GM18498 (cell line): ENCODE data around the gene BORA.
"Not testable (repeated sequence)": the region's sequence is repeated elsewhere in the genome, so short reads cannot be mapped to it uniquely, and the experiment has no call there.

Experiments
- ATAC-seq: cut with Tn5 transposase; IDR thresholded peaks from one replicate; pipeline ENCODE4 v1.9.1; 2021; ENCODE audit warnings: mild to moderate bottlenecking, moderate library complexity; ENCODE audit not compliant: unreplicated experiment

Gene BORA

DNA sequence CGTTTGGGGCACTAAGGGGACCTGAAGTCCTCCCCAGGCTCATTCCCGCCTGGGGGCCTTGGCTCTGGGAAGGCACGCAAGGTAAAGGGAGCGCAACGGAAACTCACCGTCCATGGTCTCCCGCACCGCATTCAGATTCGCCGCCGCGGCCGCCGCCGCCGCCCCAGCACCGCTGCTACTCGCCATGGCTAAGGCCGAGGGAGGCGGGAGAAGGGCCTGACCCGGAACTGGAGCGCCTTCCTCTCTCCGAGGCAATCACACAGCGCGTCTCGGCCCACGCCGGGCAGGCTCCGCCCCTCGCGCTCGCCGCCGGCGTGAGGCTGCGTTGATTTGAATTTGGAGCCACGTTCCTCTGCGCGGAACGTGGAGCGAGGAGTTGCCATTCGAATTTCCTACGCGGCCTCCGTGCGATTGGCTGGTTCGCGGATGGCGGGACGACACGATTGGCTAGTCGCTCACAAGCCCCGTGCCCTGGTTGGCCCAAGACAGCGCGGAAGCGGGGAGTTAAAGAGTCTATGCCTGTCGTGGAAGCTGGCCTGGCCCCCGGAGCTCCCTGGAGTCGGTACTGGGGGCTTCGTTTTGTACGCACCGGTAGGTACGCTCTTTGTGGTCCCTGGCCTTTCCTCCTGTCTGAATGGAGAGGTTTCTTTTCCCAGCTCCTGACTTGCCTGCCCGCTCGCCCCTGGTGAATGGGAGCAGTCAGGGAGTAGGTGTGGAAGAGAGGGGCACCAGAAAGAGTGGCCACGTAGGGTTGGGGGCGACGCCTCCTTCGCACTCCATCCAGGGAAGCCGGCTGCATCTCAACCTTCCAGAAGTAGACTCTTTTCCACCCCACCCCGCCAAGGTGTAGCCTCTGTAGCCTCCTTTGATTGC, at the start of gene BORA, which contains the start of gene MZT1:
TSS of gene BORA (plus strand) at position 507 of the 873 bp plus-strand sequence. CDS start 1,018 bp downstream, outside the sequence.
TSS of gene MZT1 (minus strand) at position 213 of the 873 bp plus-strand sequence. CDS start at position 186, 27 bp downstream.
- ATAC-seq = peak; percentile 96

DNA sequence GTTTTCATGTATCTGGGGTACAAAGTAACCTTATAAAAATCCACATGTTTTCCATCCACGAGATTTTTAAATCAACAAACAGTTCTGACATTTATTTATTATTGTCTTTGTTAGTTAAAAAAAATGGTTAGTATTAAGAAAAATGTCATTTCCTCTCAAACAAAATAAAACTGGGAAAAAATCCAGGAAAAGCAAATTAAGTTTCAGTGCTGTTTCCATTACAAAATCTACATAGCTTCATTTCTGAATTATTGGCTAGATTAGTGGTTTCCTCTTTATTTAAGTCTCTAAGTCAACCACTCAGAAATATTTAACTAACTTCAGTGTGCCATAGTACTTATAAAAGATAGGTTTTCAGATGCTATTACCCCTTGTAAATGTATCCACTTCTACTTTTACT, 49.4 kb upstream of the BORA start:
- no peak for ATAC-seq

DNA sequence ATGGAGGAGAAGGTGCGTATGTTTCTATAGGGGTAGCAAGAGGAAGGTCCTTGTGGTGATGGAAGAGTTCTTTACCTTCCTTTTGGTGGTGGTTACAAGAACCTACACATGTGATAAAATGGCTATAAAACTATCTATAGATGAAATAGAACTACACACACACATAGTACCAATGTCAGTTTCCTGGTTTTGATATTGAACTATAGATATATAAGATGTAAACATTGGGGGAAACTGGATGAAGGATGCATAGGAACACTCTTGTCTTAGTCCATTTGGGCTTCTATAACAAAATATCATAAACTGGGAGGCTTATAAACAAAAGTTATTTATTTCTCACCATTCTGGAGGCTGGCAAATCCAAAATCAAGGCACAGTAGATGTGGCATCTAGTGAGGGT, 47.4 kb upstream of the BORA start:
- ATAC-seq = no peak

- no peak for ATAC-seq
These were observed 41.0 kb upstream of the BORA start for GRCh38 chr13:72686766-72687165.

DNA sequence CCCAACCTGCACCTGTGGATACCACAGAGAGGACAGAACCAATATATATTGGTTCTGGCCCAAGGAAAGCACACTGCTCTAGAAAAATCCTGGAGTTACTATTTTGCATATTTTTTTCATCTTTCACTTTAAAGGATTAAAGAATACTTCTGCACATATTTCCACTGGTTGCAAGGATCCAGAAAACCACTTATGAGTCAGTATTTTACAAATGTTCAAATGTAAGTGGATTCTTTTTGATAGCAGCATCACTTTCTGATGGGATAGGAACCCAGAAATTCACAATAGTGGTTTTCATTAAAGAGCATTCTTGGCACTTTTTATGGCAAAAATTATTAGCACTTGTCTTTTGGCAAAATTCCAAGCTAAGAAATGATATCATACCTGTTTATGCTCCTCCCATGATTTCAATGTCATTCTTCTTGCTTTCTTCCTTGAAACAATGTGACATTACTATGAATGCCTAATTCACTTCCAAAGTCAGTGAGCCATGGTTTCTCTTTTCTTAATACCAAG, 38.5 kb upstream of the BORA start:
- no peak for ATAC-seq

DNA sequence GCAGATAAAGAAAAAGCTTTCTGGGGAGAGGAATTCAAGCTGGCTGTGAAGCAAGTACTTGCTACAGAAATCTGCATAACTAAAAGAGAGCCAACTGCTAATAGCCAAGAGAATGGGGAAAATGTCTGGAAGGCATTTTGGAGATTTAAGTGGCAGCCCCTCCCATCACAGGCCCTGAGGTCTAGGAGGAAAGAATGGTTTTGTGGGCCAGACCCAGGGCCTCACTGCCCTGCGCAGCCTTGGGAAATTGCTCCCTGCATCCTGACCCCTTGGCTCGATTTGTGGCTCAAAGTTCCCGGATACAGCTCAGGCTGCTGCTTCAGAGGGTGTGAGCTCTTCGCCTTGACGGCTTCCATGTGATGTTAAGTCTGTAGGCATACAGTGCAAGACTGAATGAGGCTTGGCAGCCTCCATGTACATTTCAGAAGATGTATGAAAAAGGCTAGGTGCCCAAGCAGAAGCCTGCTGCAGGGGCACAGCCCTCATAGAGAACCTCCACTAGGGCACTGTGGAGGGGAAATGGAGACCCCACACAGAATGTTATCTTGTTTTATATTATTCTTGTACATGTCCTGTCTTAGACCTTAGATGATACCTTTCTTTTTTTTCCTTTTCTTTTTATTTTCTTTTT, 34.7 kb upstream of the BORA start:
- ATAC-seq = no peak

GRCh38 chr13:72693832-72694231, 33.9 kb upstream of the BORA start:
- no peak for ATAC-seq

DNA sequence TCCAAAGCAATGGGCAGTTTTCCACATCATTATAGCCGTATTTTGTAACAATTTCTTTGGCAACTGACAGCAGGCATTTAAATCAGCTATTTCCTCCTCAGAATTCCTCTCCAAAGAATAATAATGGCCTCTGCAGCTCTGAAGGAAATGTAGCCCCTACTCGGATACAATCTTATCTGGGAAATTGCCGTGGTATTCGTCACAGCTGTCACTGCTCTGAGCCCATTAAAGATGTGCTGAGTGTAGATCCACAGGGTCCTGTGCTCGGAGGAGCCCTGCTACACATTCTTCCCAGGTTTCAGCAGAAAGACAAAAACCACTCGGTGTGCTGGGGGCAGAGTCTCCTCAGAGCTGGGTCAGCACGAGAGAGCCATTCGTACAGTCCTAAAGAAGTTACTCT, 33.4 kb upstream of the BORA start:
- ATAC-seq = no peak

- no peak for ATAC-seq
These were observed 31.1 kb upstream of the BORA start for GRCh38 chr13:72696579-72696978.

DNA sequence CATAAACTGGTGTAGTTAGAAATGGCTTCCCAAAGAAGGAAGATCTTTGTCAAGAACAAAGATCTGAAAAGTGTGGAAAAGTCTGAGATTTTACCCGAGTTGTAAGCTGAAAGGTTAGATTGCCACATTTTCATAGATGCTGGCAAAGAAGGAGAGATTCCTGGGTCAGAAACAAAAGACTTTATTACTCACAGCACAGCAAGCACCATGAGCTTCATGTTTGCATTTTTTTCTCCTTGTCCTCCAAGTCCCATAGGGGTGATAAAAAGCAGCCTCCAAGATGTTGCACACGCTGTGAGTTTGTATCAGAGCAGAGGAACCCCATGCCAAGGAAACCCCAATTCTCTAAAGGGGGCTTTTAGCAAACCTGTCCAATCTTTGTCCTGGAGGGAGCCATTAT, 29.6 kb upstream of the BORA start:
- no peak for ATAC-seq

- no peak for ATAC-seq
These were observed 27.2 kb upstream of the BORA start for GRCh38 chr13:72700509-72700908.

- no peak for ATAC-seq
These were observed 10.9 kb upstream of the BORA start for GRCh38 chr13:72716776-72717175.

GRCh38 chr13:72726185-72726584, 1.5 kb upstream of the BORA start:
- not testable (repeated sequence) for ATAC-seq

DNA sequence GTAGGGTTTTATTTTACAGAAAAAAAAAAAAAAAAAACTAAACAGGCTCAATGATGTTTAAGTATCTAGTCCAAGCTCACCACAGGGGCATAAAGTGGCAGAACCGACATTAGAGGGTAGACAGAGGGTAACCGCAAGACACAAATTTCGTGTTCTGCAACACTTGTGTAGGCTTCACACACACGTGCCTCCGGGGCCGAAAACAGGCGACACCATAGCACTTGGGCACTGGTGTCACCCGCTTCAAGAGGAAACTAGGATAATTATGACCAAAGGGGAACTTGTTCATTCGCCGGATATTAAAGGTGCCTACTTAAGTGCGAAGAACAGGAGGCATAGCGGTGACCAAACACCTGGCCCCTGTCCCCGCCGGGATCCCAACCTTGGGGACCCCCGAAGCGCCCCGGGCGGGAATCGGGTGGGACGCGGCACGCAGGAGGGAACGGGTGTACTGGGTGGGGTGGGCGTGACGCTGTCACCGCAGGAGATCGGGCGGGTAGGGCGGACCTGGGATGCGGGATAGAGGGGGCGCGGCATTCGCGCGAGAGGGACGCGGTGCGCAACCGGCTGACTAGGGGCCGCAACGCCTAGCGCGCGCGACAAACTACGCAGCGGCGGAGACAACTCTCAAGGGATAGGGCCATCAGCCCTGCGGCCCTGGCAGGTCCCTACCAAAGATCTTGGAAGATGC, 852 bp upstream of the BORA start:
- ATAC-seq = peak; percentile 29

- ATAC-seq = no peak
These were observed 525 bp downstream of the BORA start for GRCh38 chr13:72728290-72728605.

DNA sequence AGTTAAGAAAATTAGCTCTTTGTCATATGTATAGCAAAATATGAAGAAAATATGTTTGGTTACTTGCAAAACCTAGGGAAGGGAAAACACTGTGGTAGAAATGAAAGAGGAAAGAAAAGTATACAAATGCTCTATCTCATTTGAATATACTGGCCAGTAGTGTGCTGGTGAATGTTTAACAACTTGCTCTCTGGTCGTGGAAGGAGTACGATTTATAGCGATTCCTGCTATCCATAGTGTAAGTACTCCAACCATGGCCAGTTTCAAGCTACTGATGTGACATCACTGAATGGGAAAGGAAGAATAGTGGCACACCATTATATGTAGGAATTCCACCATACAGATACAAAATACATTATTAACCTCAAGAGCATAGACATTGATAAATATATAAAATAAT, 9.3 kb downstream of the BORA start:
- no peak for ATAC-seq

DNA sequence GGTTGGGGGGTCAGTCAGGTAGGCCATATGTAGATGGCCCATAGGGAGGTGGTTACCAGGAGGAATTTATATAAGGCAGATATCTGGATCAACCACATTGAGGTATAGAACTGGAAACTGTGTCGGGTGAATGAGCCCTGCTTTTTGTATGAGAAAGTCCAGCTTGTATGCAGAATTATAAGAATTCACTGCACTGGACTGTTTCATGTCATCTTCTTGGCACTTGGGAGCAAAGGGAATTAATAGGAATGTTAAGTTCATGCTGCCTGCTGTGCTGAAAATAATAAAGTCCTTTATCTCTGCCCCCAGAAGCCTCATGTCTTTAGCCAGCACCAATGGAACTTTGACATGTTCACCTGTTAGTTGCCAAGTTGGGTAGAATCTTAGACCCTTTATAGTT, 12.3 kb downstream of the BORA start:
- no peak for ATAC-seq

- no peak for ATAC-seq
These were observed 17.5 kb downstream of the BORA start for GRCh38 chr13:72745260-72745659.

DNA sequence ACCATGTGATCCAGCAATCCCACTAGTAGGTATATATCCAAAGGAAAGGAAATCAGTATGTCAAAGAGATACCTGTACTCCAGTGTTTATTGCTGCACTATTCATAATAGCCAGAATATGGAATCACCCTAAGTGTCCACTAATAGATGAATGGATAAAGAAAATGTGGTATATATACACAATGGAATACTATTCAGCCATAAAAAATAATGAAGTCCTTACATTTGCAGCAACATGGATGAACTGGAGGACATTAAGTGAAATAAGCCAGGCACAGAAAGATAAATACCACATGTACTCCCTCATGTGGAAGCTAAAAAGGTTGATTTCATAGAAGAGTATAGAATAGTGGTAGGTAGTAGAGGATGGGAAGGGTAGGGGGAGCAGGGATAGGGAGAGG, 23.5 kb downstream of the BORA start:
- no peak for ATAC-seq

GRCh38 chr13:72754111-72754510, 26.4 kb downstream of the BORA start:
- no peak for ATAC-seq

DNA sequence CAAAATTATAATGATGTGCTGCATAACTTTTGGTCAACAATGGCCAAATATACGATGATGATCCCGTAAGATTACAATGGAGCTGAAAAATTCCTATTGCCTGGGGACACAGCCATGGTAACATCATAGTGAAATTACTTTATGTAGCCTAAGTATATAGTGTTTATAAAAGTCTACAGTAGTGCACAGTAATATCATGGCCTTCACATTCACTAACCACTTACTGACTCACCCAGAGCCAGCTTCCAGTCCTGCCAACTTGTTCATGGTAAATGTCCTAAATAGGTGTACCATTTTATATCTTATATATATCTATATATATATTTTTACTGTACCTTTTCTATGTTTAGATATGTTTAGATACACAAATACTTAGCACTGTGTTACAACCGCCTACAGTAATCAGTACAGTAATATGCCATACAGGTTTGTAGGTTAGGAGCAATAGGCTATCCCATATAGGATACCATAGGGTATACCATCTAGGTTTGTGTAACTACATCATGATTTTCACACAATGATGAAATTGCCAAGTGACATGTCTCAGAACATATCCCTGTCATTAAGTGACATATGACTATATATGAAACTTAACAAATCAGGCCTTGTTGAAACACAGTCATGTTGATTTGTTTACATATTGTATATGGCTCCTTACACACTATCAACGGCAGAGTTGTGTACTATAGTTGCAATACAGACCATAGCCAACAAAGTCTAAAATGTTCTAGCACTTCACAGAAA, 30.2 kb downstream of the BORA start:
- ATAC-seq = no peak
